HG03469 (cell line): ENCODE data around the gene SOX5.
"Not testable (repeated sequence)": the region's sequence is repeated elsewhere in the genome, so short reads cannot be mapped to it uniquely, and the experiment has no call there.

Experiments used
- ATAC-seq: cut with Tn5 transposase; IDR thresholded peaks from one replicate; pipeline ENCODE4 v1.9.1; 2021; ENCODE audit warnings: mild to moderate bottlenecking, moderate library complexity, moderate number of reproducible peaks; ENCODE audit not compliant: unreplicated experiment

SOX5 gene

DNA sequence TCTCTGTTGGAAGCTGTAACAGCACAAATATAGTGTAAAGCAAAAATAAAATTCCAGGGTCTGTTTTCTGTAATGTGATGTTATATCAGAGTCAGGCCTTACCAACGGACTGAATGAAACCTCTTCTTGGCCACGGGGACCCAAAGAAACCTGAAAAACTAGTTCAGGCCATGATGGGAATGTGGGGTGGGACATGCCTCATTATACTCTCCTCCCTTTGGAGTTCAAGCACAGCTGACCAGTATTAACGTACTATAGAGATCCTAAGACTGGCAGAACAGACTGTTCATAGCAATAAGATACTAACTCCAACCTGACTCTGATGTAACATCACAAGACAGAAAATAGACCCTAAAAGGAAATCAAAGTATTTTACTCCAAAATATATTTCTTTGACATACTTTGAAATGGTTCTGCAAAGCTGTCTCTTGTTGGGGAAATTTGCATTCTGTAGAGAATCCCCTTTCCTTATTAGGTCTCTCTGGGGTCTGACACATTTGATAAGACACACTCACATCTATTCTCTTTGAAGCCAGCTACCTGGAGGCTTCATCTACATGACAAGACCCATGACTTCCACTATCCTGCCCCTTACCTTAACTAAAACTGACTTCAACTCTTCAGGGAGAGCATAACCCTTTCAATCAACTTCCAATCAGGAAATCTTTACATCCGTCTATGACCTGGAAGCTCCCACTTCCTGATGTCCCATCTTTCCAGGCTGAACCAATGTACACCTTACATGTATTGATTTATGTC, 444.6 kb downstream of the SOX5 start:
- no peak for ATAC-seq

GRCh38 chr12:23504043-23504442, 445.4 kb downstream of the SOX5 start:
- ATAC-seq, result no peak

GRCh38 chr12:23503544-23503943, 445.9 kb downstream of the SOX5 start:
- no peak for ATAC-seq

DNA sequence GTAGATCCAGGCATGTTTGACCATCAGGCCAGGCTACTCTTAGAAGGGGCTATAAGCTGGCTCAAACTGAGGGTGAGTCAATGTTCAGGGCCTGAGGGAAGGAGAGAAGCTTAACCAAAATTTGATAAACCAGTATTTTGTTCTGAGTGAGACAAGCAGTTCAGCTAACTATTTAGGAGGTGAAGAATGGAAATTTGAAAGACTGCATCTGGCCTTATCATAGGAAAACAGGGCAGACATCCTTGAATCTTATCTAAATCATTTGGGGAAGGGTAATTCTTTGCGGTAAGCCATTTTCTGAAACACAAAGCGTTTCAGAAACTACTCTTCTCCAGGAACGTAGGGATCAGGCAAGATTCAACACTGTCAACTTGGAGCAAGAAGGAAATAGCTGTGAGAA, 447.2 kb downstream of the SOX5 start:
- no peak for ATAC-seq

GRCh38 chr12:23495472-23495871, 454.0 kb downstream of the SOX5 start:
- no peak for ATAC-seq

GRCh38 chr12:23493672-23494071, 455.8 kb downstream of the SOX5 start:
- no peak for ATAC-seq

DNA sequence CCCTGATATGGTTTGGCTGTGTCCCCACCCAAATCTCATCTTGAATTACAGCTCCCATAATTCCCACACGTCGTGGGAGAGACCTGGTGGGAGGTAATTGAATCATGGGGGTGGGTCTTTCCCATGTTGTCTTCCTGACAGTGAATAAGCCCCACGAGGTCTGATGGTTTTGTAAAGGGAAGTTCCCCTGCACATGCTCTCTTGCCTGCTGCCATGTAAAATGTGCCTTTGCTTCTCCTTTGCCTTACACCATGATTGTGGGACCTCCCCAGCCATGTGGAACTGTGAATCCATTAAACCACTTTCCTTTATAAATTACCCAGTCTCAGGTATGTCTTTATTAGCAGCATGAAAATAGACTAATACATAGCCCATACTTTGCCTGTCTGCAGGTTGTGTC, 458.4 kb downstream of the SOX5 start:
- ATAC-seq, result not testable (repeated sequence)

- ATAC-seq, result no peak
Observed at GRCh38 chr12:23488130-23488529, 461.3 kb downstream of the SOX5 start.

DNA sequence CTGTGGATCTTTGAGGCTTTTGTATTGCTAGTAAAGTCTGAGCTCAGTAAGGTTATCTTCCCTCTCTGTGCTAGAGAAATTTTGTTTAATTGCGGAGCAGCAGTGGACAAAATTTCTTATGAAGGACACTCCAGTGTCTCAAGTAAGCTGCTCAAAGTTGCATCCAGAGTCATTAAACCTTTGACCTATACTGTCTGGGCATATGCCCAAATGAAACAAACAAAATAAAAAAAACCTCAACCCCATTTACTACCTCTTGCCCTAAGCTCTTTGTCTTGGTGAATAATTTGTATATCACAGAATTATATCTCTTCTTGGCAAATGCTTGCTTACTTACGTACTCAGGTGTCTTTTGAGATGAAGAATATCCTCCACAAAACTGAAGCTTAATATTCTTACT, 465.2 kb downstream of the SOX5 start:
- ATAC-seq, result no peak

DNA sequence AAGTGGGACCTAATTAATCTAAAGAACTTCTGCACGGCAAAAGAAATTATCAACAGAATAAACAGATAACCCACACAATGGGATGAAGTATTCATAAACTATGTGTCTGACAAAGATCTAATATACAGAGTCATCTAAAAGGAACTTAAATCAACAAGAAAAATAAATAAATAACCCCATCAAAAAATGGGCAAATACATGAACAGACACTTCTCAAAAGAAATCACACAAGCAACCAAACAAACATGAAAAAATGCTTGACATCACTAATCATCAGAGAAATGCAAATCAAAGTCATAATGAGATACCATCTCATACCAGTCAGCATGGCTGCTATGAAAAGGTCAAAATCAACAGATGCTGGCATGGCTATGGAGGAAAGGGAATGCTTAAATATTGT, 466.9 kb downstream of the SOX5 start:
- no peak for ATAC-seq
